NCI-H2081 (cell line): ENCODE data around the gene THBS1.

Experiments used
- DNase-seq, 2 experiments: peaks; one replicate each; lab custom pipeline; 2025; lab: John Stamatoyannopoulos, UW

THBS1 gene

DNA sequence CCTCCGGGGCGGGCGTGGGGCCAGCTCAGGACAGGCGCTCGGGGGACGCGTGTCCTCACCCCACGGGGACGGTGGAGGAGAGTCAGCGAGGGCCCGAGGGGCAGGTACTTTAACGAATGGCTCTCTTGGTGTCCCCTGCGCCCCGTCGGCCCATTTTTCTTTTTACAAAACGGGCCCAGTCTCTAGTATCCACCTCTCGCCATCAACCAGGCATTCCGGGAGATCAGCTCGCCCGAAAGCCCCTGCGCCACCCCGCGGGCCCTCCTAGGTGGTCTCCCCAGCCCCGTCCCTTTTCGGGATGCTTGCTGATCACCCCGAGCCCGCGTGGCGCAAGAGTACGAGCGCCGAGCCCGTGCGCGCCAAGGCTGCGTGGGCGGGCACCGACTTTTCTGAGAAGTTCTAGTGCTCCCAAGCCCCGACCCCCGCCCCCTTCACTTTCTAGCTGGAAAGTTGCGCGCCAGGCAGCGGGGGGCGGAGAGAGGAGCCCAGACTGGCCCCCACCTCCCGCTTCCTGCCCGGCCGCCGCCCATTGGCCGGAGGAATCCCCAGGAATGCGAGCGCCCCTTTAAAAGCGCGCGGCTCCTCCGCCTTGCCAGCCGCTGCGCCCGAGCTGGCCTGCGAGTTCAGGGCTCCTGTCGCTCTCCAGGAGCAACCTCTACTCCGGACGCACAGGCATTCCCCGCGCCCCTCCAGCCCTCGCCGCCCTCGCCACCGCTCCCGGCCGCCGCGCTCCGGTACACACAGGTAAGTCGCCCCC, at the start of gene THBS1:
Gene THBS1 (plus strand): TSS at position 595 of the 757 bp plus-strand sequence. CDS start 779 bp downstream, outside the sequence.
- DNase-seq: no peak

DNA sequence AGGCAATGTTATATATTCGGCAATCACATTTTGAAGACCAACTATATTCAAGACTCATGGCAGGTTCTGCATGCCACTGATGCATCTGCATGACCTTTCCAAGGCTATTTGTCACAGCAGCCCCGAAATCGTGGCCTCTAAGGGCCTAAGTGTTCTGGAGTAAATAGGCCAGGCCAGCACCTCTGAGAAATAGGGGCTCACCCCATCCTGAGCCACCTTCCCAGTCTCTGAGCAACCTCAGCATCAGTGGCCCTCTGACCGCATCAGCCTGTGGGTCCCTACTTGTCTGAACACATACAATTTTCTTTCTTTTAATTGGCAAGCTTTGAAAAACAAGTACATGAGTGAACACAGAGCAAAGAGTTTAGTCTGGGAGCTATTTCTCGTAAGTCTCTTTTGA, 45.9 kb upstream of the THBS1 start:
- no peak for DNase-seq

DNA sequence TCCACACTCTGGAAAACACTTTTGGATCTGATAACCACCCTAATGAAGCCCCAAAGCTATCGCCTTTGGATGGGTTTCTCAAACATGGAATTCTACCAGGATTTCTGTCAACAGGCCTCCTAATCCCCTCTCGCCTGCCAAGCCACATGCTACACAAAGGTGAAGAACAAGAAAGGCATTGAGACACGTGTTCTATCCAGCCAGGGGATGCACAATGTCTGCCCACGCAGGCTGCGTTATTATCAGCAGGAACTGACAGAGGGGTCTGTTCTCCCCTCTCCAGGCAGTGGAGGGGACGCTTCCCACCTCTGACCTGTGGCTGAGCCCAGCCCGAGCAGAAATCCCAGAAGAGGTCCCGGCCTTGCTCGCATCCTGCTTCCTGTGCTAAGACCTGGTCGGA, 45.4 kb upstream of the THBS1 start:
- no peak for DNase-seq

DNA sequence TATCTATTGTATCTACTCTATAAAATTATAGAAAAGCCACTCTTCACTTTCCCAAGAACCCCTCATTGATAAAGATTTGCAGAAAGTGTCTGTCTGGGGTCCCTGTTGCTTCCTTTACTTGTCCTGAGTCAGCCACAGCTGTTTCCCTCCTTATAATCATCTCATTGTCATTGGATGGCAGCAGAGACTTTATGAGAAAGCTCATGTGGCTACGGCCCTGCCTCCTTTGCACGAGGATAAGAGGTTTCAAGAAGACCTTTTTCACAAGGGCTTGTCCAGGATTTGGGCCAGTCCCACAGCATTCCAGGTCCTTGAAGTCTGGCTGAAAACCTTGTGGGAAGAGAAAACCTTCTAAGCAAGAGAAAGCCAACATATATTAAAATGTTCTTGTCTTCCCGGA, 41.9 kb upstream of the THBS1 start:
- no peak for DNase-seq

DNA sequence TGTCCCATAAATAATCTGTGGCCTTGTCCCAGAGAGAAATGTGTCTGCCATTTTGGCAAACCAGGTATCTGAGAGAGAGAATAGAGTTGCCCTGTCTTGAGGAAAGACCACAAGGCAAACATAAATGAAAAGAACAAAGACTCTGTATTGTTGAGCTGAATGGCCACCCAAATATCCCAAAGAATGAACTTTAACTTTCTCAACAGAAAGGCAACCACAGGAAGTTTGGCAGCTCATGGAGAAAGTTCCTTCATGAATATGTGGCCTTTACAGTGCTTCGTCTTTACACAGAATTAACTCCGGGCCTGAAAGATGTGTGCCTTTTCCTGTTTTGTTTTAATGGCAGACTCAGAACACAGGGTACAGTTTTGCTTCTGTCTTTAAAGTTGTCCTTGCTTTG, 41.4 kb upstream of the THBS1 start:
- DNase-seq: no peak

DNA sequence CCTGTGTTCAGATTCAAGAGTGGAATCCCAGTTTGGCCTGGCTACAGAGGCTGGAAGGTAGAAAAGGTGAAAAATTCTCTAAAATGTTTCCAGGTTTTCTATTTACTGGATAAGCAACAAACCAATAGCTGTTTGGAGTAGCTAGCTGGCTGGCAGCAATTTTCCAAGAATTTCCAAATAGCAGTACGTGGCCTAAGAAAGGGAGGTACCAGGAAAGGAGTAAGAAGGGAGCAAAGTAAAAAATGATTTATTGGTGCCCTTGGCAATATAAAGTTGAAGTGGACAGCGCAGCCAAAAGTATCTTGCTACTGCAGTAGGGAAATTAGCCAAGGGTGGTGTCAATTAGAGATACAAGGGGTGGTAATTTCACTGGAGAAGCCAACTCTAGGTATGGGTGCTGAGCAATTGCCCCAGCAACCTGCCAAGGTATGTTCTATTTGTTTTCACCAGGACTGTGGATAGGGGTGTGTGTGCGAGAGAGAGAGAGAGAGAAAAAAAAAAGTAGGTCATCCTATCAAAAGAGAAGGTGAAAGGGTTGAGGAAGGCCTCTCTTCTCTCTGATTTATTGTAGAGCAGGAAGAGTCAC, 40.8 kb upstream of the THBS1 start:
- no peak for DNase-seq

DNA sequence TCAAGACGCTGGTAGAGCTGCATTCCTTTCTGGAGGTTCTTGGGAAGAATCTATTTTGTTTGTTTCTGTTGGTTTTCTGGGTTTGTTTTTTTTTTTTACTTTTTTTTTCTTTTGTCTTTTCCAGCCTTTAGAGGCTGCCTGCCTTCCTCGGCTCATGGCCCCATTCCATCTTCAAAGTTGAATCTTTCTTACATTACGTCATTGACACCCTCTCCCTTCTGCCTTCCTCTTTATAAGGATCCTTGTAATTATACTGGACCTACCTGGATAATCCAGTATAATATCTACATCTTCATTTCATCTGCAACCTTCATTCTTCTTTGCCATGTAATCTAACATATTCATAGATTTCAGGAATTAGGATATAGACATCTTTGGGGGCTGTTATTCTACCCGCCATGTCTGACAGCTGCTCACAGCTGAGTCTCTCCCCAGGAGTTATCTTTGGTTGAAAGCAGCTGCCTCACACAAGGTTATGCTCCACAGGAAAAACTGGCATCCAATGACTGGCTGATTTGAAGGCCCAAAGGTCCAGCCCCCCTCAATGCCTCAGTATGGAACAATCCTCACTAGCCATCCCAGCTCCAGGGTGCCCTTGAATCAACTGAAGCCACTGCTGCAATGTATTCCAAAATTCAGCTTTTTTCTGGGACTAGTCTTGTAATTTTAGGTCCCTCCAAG, 38.4 kb upstream of the THBS1 start:
- DNase-seq: no peak

DNA sequence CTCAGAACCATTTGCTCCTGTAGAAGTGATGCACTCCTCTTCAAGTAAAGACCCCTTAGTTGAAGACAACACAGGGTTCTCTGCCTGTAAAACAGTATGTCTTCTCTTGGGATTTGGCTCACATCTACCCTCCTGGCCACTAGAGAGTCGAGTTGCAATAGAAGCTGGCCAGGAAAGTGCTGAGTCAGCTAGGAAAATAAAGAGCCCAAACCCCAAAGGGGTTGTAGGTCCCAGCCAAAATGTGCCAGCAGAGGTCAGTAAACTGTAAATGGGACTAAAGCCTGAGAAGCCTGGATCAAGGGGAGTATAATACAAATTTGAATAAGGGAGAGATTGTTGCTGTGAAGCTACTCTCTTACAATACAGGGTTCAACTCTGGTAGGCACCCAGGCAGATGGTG, 37.2 kb upstream of the THBS1 start:
- DNase-seq: no peak

DNA sequence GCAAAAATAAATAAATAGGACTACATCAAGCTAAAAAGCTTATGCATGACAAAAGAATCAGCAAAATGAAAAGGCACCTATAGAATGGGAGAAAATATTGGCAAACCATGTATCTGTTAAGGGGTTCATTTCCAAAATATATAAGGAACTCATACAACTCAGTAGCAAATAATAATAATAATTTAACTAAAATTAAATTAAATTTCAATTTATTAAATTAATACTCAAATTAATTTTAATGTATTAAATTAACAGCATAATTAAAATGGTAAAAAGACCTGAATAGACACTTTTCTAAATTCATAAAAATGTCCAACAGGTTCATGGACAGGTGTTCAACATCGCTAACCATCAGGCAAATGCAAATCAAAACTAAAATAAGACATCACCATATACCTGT, 34.0 kb upstream of the THBS1 start:
- no peak for DNase-seq

DNA sequence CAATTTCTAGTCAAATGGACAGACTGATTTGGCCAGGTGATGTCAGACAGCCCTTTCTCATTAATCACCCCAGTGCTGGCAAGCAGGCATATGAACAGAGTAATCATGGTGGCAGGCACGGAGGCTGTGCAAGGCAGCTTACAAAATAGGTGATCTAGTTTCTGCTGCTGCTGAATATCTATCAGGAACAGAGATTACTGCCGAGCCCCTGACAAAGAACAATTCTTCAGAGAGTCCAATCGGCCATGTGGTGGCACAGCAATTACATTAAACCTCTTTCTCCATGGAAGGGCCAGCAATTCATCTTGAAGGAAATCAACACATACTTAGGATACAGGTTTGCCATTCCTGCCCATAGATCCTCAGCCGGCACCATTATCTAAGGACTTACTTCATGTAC, 32.3 kb upstream of the THBS1 start:
- DNase-seq: no peak

DNA sequence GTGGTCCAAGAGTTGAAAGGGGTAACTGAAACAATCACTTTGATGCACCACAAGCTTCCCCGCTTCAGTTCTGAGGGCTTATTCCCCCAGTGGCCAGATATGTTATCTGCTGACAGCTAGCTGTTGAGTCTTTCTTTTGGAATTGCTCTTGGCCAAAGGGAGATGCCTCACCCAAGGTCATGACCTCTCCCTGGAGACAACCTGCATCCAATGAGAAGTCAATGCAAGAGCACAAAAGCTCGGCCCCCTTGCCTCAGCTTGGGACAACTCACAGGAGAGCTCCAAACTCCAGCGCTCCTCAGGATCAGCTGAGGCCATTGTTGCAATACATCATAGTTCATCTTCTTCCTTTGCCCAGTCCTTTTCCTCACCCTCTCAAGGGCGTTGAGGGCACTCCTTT, 31.0 kb upstream of the THBS1 start:
- no peak for DNase-seq

DNA sequence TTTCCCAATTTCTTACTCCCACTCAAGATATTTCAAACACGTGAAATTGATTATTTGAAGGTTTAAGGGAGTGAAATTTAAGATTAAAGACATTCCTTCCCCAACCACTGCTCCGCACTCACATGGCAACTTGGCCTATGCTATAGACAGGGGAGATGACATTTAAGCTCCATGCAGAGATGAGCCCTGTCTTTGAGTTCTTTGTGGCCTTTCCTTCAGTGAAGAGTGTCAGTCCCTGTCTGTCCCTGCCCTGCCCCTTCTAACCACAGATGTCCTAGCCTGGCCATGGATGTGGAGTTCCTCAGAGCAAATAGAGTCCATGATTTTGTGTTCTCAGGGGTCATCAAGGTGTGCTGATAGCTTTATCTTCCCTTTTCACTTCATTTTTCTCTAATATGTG, 29.4 kb upstream of the THBS1 start:
- DNase-seq: no peak

DNA sequence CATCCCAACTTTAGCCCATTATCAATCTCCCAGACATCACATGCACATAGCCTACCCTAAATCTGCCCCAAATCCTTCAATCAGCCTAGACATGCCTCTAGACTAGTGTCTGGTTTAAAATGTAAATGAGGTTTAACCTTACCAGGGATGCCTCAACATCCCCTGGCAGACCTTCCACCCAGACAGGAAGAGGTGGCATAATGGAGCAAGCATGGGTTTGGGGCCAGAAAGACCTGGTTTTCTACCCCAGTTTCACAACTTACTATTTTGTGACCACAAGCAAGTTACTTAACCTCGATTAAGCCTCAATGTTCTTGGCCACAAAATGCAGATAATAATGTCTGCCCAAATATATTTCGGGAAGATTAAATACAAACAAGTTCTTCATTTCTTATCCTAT, 28.3 kb upstream of the THBS1 start:
- DNase-seq: no peak

DNA sequence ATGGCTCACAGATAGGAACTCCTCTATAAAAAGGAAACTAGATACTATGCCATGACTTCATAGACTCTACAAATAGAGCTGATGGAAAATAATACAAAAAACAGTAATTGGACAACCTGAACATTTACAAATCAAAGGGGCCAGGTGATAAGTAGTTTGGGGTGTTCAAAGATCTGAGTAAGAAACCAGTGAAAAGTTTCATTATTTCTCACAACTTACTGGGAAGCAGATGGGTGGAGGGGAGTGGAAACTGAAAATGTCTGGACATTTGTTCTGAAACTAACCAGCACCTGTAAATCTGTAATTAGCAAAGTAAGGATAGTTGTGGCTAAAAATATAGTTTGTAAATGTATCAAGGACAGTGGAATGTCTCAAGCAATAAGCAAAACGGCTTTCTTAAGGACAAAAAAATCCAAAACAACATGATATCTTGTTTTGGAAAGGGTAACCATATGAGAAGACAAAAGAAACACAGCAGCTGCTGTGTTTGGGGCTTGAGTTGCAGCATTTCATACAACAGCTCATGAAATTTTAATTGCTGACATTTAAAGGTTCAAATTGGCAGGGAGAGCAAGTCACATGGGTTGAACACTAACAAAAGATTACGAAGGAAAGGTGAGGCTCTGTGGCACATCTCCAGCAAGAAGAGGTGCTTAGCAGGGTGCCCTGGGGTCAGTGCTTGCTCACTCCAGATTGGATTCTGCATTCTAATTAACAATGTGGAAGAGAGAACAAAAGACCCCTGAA, 26.8 kb upstream of the THBS1 start:
- peak; percentile 36 to 81 for DNase-seq

DNA sequence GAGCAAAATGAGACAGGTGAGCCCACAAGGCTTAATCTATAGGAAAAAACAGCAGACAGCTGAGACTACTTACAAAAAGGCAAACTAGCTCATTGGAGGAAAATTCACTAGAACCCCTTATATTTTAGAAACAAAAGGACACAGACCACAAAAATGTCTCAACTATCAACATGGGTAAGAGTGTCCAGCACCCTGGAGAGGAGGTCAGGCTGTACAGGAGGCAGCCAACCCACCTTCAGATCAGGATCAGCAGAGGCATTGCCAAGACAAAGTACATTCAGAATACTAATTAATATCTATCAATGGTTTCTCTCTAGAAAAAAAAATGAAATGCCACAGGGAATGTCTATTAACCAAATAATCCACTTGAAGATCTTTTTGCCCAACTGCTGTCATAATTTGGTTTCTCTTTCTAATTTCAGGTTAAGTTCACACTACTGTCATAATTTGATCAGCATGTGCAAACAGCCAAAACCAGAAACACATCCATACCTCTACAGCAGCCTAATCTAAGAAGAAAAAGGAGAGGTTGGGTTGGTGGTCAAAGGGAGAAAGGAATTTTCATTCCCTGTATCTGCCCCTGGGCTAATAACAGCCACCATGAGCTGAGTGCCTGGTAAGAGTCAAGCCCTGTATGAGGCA, 26.0 kb upstream of the THBS1 start:
- no peak for DNase-seq

DNA sequence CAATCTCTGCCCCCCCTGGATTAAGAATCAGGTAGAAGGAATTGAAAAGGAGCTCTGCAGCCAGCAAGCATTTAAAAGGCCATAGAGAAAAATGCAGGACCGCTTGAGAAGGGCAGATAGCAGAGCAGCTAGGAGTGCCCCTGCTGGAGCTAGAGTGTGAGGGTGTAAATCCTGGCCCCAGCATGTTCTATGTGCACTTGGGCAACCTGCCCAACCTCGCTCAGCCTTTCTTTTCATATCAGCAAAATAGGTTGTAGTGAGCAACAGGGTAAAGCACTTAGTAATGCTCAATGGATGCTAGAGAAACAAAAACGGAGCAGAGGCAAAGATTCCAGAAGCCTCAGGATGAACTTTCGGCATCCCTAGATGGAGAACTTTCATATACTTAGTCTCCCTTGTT, 25.0 kb upstream of the THBS1 start:
- peak in 1 of 2 experiments; percentile 6 for DNase-seq

DNA sequence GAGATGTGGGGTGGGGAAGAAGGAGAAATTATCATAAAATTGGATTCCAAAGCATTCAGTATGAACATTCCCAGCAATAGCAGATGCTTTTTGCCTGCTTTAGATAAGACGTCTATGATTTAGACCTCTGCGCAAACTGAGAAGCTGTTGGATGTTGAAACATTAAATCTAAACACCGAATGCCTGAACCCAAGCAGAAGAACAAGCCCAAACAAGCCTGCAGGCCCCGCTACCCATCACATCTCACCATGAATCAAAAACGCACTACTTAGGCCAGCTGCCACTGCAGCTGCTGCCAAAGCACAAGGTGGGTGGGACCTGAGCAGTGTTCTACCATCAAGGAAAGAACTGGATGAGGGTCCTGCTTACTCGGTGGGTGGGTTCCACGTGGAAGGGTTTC, 24.4 kb upstream of the THBS1 start:
- peak in 1 of 2 experiments; percentile 12 for DNase-seq

DNA sequence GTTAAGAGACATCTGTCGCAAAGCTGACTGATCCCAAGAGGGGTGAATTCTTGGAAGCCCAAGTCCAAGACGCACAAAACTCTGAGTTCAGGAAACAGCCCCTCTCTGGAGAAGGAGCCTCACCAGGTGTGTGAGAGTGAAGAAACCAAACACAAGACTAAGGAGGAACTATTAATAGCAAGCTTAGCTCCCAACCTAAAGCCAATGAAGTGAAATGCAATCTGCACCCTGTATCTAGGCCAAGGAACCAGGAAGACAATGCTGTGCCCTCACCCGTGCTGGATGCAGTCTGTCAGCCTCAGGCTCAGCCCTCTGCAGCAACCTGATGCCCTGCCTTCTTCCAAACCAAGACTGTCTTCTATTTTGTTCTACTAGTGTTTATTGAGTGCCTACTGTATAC, 22.5 kb upstream of the THBS1 start:
- DNase-seq: no peak

DNA sequence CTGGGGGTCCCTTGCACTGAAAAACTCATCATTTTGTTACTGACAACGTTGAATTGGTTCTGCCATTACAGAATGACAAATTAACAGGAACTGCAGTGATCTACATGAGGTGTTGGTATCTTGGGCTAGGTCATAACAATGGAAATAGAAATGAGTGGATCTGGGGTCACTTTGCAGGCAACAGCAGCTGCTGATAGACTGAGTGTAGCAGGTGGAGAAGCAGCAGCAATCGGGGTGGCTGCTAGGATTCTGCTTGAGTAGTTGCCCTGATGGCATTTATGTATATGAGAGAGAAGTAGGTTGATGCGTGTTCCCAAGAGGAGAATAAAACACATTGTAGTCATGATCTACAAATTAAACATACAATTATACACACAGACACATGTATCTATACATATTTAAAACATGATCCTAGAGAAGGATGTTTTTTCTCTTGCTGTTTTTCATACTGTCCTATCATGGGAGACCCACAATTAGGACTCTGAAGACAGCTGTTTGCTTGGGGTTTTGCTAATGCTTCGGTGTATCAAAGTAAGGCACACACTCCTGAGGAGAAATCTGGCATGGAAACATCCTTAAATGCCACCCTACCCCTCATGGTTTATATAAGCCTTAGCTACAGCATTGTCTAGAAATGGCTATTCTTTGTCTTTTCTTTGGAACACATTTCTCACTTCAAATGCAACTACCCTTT, 15.8 kb upstream of the THBS1 start:
- no peak for DNase-seq

DNA sequence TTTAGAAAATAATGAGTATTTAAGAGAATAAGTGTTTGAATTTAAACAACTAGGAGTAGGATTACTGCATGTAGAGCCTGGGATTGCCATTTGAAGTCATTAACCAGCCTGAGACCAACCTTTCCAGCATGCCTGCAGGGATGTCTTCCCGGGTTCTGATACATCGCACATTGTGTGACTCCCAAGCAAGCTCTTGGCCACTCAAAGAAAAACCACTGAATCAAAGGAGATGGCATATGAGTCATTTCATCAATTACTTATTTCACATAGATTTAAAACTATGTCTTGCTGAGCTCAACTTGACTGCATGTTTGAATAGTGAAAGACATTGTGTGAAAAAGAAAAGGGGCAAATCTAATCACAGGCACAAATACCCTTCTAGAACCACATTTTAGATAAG, 15.0 kb upstream of the THBS1 start:
- DNase-seq: no peak

DNA sequence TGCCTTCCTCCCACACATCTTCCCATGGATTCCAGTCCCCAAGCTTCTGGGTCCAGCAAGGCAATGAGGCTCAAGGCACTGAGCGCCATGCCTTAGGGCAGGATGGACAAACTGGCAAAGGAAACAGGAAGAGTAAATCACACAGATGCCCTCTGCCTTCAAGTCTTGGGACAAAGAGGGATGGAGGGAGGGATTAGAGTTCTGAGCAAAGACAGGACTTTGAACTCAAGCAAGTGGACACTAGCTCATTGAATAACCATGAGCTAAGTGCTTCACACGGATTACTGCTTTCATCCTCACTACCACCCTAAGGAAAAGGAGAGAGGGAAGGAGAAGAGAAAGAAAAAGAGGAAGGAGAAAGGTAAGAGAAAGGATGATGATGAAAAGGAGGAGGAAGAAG, 7.6 kb upstream of the THBS1 start:
- DNase-seq: no peak

DNA sequence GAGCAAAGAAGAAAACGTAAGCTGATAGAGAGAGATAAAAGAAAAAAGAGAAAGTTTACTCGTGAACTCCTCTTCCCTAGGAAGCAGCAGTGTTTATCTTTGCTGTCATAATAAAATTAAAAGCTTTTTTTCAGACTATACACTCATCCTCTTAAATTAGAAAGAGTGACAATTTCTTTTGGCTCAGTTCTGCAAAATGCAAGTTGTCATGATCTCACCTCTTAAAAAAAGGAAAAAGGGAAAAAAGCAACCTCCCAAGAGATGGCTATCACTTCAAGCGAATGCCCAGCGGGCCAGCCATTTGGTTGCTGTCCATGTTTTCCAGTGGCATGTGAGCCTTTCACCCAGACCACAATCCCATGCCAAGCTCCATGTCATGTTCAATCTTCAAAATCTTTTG, 7.0 kb upstream of the THBS1 start:
- DNase-seq: no peak
